WTC11 (cell line): ENCODE data around the gene IGFL1. TPM values are rescaled to one million over a fixed set of nuclear protein-coding genes. Genes with fewer than 3 reads are reported as not detected.
"Not testable (repeated sequence)": the region's sequence is repeated elsewhere in the genome, so short reads cannot be mapped to it uniquely, and the experiment has no call there.

Experiments
- ATAC-seq: fragments of 200-7000 bp; cut with Tn5 transposase; 2 replicates; pipeline ENCODE4 v1.10.0; 2021; ENCODE audit warnings: mild to moderate bottlenecking, moderate library complexity
- CTCF ChIA-PET: fragments of 300-600 bp; sonication (Branson Sonifier 250); formaldehyde crosslinking; loops from one replicate; lab custom pipeline; 2021; ENCODE audit warnings: antibody characterized with exemption; lab: Charles Lee
- POLR2A ChIA-PET: fragments of 350-600 bp; sonication (Branson Sonifier 250); formaldehyde crosslinking; loops from one replicate; lab custom pipeline; 2021; ENCODE audit warnings: antibody characterized with exemption; lab: Charles Lee
- DNase-seq: peaks from one replicate; pipeline ENCODE4 v3.0.0; 2021; ENCODE audit warnings: low spot score
- H3K27ac Mint-ChIP-seq: 2 replicates; pipeline ENCODE4 v1.8.0; 2021; ENCODE audit warnings: mixed read lengths
- H3K27me3 Mint-ChIP-seq: 2 replicates; pipeline ENCODE4 v1.8.0; 2021; ENCODE audit warnings: low read depth, mild to moderate bottlenecking, moderate library complexity, mixed read lengths
- H3K36me3 Mint-ChIP-seq: 2 replicates; pipeline ENCODE4 v1.8.0; 2021; ENCODE audit warnings: mixed read lengths
- H3K4me1 Mint-ChIP-seq: 2 replicates; pipeline ENCODE4 v1.8.0; 2022; ENCODE audit warnings: mixed read lengths
- H3K4me3 Mint-ChIP-seq: 2 replicates; pipeline ENCODE4 v1.8.0; 2021; ENCODE audit warnings: mild to moderate bottlenecking, moderate library complexity, mixed read lengths
- H3K9me3 Mint-ChIP-seq: 2 replicates; pipeline ENCODE4 v1.8.0; 2021; ENCODE audit warnings: mixed read lengths
- ATF1 ChIP-seq: sonication (generic); formaldehyde crosslinking; IDR thresholded peaks from 2 replicates; pipeline ENCODE4 v1.8.1; 2023; ENCODE audit warnings: mild to moderate bottlenecking, moderate library complexity, missing genetic modification reagents
- EMX1 ChIP-seq: fragments of 250-450 bp; sonication (Bioruptor Pico); IDR thresholded peaks from 2 replicates; pipeline ENCODE4 v1.8.0; 2021; ENCODE audit warnings: mild to moderate bottlenecking
- NFYB ChIP-seq: sonication (generic); formaldehyde crosslinking; conservative IDR thresholded peaks from 2 replicates; pipeline ENCODE4 v1.8.0; 2022; ENCODE audit warnings: low read depth, missing genetic modification reagents
- NR1H2 ChIP-seq: sonication (generic); formaldehyde crosslinking; IDR thresholded peaks from 2 replicates; pipeline ENCODE4 v1.9.0; 2021; ENCODE audit warnings: mild to moderate bottlenecking, moderate library complexity, missing genetic modification reagents
- RORB ChIP-seq: fragments of 250-450 bp; sonication (Bioruptor Pico); IDR thresholded peaks from 2 replicates; pipeline ENCODE4 v1.9.0; 2021; ENCODE audit warnings: mild to moderate bottlenecking
- total RNA-seq: library from RNA; stranded (reverse); gene quantifications from 3 replicates; pipeline ENCODE4 v1.2.3, GENCODE V29; 2021
- TF ChIP-seq, protein P1 (sequence below): fragments of 250-450 bp; sonication (Bioruptor Pico); IDR thresholded peaks from 2 replicates; pipeline ENCODE4 v1.9.0; 2021; ENCODE audit warnings: mild to moderate bottlenecking, borderline replicate concordance
- TF ChIP-seq, protein P2 (sequence below): fragments of 200-600 bp; IDR thresholded peaks from 2 replicates; pipeline ENCODE4 v1.8.0; 2022; ENCODE audit warnings: antibody characterized with exemption
- TF ChIP-seq, protein P3 (sequence below): sonication (generic); formaldehyde crosslinking; conservative IDR thresholded peaks from 2 replicates; pipeline ENCODE4 v1.8.1; 2022; ENCODE audit warnings: mild to moderate bottlenecking, missing genetic modification reagents
- TF ChIP-seq, protein P4 (sequence below): sonication (generic); formaldehyde crosslinking; IDR thresholded peaks from 2 replicates; pipeline ENCODE4 v1.8.0; 2023; ENCODE audit warnings: missing genetic modification reagents, mild to moderate bottlenecking, borderline replicate concordance
- TF ChIP-seq, protein P5 (sequence below): sonication (generic); formaldehyde crosslinking; IDR thresholded peaks from 2 replicates; pipeline ENCODE4 v1.8.1; 2023; ENCODE audit warnings: mild to moderate bottlenecking, missing genetic modification reagents, borderline replicate concordance
- TF ChIP-seq, protein P6 (sequence below): fragments of 250-450 bp; sonication (Bioruptor Pico); conservative IDR thresholded peaks from 2 replicates; pipeline ENCODE4 v1.9.0; 2021; ENCODE audit warnings: mild to moderate bottlenecking

Gene IGFL1
- total RNA-seq, 1 experiment from 2014 or later, result not detected

DNA sequence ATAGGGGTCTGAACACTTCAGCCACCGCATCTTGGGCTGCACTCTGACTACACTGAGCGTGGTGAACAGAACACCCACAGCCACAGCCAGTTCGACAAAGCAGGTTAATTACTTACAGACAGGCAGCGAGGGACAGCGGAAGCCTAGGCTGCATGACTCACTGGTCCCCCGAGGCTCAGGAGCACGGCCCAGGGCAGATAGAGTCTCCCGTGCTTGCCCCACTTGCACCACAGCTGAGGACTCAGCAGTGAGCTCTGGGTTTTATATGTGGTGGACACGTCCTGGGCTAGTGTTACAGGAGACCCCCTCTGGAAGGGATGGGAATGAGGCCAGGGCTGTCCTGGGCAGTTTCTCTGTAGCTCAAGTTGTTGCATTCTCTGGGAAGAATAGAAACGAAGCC is 5.8 kb upstream of the IGFL1 start:
- H3K9me3 Mint-ChIP-seq, POLR2A ChIA-PET, H3K27ac Mint-ChIP-seq, ATAC-seq, H3K36me3 Mint-ChIP-seq, H3K4me1 Mint-ChIP-seq, H3K4me3 Mint-ChIP-seq, H3K27me3 Mint-ChIP-seq, CTCF ChIA-PET, DNase-seq: not testable (repeated sequence)

DNA sequence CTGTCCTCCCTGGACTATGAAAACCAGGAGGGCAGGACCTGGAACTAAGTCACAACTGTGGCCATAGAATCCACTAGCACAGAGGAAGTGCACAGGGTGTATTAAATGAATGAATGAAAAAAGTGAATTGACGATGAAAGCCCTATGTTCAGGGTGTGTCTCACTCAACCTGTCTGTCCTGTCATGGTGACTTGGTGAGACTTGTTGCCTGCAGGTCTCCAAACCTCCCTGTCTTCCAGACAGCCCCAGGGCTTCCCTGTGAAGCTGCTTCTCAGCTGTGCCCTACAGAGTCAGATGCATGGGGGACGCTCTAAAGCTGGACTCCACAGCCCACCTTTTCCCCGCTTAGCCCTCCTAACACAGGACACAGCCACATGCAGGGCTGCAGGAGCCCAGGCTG is 4.8 kb upstream of the IGFL1 start:
- Mint-ChIP-seq H3K4me1 (0 out of 2 replicates have a peak, but pooled peaks cover 3% of the 10 kb centered on the region), H3K36me3 (no peaks in the 10 kb centered on the region), H3K27me3 (peaks cover 3% of the 10 kb centered on the region; the same call in 1 of the 2 replicates), H3K27ac (no peak overlapping the region), H3K4me3 (no peak overlapping the region), H3K9me3 (no peaks in the 10 kb centered on the region)
- ChIA-PET POLR2A (no interaction called here), CTCF (interaction anchor here (1.0 kb wide), 1 partner anchor 146 kb away, joined by 3 read pairs; no protein-coding TSS in a partner anchor)
- DNase-seq, result no peak
- TF ChIP-seq NR1H2, result no peak
- TF ChIP-seq, protein P1, sequence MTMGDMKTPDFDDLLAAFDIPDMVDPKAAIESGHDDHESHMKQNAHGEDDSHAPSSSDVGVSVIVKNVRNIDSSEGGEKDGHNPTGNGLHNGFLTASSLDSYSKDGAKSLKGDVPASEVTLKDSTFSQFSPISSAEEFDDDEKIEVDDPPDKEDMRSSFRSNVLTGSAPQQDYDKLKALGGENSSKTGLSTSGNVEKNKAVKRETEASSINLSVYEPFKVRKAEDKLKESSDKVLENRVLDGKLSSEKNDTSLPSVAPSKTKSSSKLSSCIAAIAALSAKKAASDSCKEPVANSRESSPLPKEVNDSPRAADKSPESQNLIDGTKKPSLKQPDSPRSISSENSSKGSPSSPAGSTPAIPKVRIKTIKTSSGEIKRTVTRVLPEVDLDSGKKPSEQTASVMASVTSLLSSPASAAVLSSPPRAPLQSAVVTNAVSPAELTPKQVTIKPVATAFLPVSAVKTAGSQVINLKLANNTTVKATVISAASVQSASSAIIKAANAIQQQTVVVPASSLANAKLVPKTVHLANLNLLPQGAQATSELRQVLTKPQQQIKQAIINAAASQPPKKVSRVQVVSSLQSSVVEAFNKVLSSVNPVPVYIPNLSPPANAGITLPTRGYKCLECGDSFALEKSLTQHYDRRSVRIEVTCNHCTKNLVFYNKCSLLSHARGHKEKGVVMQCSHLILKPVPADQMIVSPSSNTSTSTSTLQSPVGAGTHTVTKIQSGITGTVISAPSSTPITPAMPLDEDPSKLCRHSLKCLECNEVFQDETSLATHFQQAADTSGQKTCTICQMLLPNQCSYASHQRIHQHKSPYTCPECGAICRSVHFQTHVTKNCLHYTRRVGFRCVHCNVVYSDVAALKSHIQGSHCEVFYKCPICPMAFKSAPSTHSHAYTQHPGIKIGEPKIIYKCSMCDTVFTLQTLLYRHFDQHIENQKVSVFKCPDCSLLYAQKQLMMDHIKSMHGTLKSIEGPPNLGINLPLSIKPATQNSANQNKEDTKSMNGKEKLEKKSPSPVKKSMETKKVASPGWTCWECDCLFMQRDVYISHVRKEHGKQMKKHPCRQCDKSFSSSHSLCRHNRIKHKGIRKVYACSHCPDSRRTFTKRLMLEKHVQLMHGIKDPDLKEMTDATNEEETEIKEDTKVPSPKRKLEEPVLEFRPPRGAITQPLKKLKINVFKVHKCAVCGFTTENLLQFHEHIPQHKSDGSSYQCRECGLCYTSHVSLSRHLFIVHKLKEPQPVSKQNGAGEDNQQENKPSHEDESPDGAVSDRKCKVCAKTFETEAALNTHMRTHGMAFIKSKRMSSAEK (CRISPR knock-in tag), result no peak
- TF ChIP-seq, protein P2, sequence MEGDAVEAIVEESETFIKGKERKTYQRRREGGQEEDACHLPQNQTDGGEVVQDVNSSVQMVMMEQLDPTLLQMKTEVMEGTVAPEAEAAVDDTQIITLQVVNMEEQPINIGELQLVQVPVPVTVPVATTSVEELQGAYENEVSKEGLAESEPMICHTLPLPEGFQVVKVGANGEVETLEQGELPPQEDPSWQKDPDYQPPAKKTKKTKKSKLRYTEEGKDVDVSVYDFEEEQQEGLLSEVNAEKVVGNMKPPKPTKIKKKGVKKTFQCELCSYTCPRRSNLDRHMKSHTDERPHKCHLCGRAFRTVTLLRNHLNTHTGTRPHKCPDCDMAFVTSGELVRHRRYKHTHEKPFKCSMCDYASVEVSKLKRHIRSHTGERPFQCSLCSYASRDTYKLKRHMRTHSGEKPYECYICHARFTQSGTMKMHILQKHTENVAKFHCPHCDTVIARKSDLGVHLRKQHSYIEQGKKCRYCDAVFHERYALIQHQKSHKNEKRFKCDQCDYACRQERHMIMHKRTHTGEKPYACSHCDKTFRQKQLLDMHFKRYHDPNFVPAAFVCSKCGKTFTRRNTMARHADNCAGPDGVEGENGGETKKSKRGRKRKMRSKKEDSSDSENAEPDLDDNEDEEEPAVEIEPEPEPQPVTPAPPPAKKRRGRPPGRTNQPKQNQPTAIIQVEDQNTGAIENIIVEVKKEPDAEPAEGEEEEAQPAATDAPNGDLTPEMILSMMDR, result no peak
- TF ChIP-seq, protein P3, sequence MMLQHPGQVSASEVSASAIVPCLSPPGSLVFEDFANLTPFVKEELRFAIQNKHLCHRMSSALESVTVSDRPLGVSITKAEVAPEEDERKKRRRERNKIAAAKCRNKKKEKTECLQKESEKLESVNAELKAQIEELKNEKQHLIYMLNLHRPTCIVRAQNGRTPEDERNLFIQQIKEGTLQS (CRISPR knock-in tag), result no peak
- TF ChIP-seq, protein P4, sequence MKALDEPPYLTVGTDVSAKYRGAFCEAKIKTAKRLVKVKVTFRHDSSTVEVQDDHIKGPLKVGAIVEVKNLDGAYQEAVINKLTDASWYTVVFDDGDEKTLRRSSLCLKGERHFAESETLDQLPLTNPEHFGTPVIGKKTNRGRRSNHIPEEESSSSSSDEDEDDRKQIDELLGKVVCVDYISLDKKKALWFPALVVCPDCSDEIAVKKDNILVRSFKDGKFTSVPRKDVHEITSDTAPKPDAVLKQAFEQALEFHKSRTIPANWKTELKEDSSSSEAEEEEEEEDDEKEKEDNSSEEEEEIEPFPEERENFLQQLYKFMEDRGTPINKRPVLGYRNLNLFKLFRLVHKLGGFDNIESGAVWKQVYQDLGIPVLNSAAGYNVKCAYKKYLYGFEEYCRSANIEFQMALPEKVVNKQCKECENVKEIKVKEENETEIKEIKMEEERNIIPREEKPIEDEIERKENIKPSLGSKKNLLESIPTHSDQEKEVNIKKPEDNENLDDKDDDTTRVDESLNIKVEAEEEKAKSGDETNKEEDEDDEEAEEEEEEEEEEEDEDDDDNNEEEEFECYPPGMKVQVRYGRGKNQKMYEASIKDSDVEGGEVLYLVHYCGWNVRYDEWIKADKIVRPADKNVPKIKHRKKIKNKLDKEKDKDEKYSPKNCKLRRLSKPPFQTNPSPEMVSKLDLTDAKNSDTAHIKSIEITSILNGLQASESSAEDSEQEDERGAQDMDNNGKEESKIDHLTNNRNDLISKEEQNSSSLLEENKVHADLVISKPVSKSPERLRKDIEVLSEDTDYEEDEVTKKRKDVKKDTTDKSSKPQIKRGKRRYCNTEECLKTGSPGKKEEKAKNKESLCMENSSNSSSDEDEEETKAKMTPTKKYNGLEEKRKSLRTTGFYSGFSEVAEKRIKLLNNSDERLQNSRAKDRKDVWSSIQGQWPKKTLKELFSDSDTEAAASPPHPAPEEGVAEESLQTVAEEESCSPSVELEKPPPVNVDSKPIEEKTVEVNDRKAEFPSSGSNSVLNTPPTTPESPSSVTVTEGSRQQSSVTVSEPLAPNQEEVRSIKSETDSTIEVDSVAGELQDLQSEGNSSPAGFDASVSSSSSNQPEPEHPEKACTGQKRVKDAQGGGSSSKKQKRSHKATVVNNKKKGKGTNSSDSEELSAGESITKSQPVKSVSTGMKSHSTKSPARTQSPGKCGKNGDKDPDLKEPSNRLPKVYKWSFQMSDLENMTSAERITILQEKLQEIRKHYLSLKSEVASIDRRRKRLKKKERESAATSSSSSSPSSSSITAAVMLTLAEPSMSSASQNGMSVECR (CRISPR knock-in tag), result no peak
- TF ChIP-seq, protein P5, sequence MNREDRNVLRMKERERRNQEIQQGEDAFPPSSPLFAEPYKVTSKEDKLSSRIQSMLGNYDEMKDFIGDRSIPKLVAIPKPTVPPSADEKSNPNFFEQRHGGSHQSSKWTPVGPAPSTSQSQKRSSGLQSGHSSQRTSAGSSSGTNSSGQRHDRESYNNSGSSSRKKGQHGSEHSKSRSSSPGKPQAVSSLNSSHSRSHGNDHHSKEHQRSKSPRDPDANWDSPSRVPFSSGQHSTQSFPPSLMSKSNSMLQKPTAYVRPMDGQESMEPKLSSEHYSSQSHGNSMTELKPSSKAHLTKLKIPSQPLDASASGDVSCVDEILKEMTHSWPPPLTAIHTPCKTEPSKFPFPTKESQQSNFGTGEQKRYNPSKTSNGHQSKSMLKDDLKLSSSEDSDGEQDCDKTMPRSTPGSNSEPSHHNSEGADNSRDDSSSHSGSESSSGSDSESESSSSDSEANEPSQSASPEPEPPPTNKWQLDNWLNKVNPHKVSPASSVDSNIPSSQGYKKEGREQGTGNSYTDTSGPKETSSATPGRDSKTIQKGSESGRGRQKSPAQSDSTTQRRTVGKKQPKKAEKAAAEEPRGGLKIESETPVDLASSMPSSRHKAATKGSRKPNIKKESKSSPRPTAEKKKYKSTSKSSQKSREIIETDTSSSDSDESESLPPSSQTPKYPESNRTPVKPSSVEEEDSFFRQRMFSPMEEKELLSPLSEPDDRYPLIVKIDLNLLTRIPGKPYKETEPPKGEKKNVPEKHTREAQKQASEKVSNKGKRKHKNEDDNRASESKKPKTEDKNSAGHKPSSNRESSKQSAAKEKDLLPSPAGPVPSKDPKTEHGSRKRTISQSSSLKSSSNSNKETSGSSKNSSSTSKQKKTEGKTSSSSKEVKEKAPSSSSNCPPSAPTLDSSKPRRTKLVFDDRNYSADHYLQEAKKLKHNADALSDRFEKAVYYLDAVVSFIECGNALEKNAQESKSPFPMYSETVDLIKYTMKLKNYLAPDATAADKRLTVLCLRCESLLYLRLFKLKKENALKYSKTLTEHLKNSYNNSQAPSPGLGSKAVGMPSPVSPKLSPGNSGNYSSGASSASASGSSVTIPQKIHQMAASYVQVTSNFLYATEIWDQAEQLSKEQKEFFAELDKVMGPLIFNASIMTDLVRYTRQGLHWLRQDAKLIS (CRISPR knock-in tag), result no peak
- TF ChIP-seq NFYB (CRISPR knock-in tag), result no peak
- TF ChIP-seq EMX1 (CRISPR knock-in tag), result no peak
- TF ChIP-seq RORB (CRISPR knock-in tag), result no peak
- TF ChIP-seq, protein P6, sequence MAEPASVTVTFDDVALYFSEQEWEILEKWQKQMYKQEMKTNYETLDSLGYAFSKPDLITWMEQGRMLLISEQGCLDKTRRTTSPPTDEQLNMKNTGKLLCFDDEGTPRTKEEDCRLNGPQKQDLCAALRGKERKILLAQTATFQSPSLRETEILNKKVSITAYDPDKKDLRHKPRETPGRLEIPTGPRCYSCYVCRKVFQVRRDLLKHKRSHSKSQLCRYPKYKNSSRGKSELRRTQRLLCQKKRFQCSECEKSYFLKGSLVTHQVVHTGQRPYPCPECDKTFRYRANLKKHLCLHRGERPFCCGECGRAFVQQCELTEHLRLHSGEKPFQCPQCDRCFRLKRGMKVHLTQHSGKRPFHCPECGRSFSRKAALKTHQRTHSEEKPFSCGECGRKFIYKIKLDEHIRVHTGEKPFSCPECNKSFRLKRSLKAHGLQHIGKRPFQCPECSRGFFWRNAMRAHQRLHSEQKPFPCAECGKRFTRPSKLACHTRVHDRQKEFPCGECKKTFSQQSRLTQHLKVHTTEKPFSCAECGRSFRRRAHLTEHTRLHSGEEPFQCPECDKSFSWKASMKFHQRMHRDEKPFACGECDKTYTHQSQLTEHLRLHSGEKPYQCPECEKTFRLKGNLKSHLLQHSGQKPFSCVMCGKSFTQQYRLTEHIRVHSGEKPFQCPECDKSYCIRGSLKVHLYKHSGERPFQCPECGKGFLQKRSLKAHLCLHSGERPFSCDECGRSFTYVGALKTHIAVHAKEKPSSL, result no peak
- no peak for TF ChIP-seq ATF1 (CRISPR knock-in tag)
- ATAC-seq, result no peak
